Spleen (tissue), 7 donors: ENCODE measurements around the gene VWC2.

ENCODE experiments used
- POLR2A ChIP-seq, 3 donors: fragments of 450-650 bp; IDR thresholded peaks; one replicate each; pipeline ENCODE4 v1.5.1; 2017; ENCODE audit warnings: antibody characterized with exemption in 3 of 3, mild to moderate bottlenecking in 1 of 3
- TF ChIP-seq, protein P1 (sequence below), 11 experiments: fragments of 200-600 bp in 7 of 11; fragments of 450-650 bp in 4 of 11; sonication (generic) in 4 of 11; IDR thresholded peaks in 8 of 11; conservative IDR thresholded peaks in 3 of 11; 1 replicate in 7 of 11; 2 replicates in 4 of 11; pipeline versions ENCODE4 v1.4.0 to v1.8.0; 2016 to 2021; ENCODE audit warnings: antibody characterized with exemption in 11 of 11, inconsistent platforms in 4 of 11, mild to moderate bottlenecking in 1 of 11
- donor health status: DM: no; HTN: no; CAD: no; lungs with moderate emphysema.
- donor health status: DM: no; HTN: no; CAD: no.
- donor health status: DM: no; HTN: no; CAD: no.

DNA sequence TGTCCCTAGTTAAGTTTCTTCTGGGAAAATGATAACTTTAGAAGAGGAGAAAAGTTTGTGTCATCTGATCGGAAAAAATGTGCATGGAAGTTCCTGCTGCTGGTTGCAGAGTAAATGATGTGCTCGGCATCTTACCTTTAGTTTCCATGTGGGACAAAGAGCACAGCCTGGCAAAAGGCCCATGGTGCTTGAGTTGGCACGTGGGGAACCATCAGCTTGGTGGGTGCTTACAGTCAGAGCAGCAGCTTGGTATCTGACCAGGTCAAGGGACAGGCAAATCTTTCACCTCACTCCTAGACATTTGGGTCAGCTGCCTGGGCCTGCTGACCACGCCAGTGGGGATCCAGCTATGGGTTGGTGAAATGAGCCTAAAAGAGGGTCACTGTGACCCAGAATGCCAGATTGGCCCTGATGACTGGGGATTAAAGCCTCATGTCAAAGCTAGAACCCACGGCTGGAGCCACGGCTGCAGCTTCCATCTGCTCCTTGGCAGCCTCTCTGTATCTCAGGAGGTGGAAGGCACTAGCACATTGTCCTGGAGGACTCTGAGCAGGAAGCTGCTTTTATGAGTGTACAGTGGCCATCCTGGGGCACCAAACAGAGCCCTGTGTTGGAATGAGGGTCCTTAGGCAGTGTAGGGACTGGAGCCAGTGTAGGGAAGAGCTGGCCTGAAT is 24.7 kb downstream of the VWC2 start:
- TF ChIP-seq POLR2A (IDR thresholded peaks at IDR 0.05): no peak
- TF ChIP-seq, protein P1, sequence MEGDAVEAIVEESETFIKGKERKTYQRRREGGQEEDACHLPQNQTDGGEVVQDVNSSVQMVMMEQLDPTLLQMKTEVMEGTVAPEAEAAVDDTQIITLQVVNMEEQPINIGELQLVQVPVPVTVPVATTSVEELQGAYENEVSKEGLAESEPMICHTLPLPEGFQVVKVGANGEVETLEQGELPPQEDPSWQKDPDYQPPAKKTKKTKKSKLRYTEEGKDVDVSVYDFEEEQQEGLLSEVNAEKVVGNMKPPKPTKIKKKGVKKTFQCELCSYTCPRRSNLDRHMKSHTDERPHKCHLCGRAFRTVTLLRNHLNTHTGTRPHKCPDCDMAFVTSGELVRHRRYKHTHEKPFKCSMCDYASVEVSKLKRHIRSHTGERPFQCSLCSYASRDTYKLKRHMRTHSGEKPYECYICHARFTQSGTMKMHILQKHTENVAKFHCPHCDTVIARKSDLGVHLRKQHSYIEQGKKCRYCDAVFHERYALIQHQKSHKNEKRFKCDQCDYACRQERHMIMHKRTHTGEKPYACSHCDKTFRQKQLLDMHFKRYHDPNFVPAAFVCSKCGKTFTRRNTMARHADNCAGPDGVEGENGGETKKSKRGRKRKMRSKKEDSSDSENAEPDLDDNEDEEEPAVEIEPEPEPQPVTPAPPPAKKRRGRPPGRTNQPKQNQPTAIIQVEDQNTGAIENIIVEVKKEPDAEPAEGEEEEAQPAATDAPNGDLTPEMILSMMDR (IDR thresholded peaks at IDR 0.05 in 8 of 11, conservative IDR thresholded peaks at IDR 0.05 in 3 of 11): no peak
